Panc1 (cell line): ENCODE data around the gene WDR74. TPM values are rescaled to one million over a fixed set of nuclear protein-coding genes. Genes with fewer than 3 reads are reported as not detected.

ENCODE experiments used
- ATAC-seq: fragments of 200-7000 bp; cut with Tn5 transposase; 2 replicates; pipeline ENCODE4 v1.9.1; 2020; ENCODE audit warnings: mild to moderate bottlenecking, moderate library complexity
- BruUV-seq: library from RNA; stranded (reverse); fragments of 400-500 nt; replicated peaks from 2 replicates; lab custom pipeline; 2021; lab: Mats Ljungman, UMichigan
- CTCF ChIA-PET: fragments of 300-600 bp; sonication (Branson Sonifier 250); formaldehyde crosslinking; loops from one replicate; lab custom pipeline; 2022; ENCODE audit warnings: antibody characterized with exemption; lab: Charles Lee
- POLR2A ChIA-PET: fragments of 300-600 bp; sonication (Branson Sonifier 250); formaldehyde crosslinking; loops from one replicate; lab custom pipeline; 2022; ENCODE audit warnings: antibody characterized with exemption; lab: Charles Lee
- DNase-seq: peaks from one replicate; pipeline ENCODE4 v3.0.0-alpha.2; 2010; ENCODE audit warnings: low read depth, low spot score
- H3K27ac ChIP-seq: 2 replicates; pipeline ENCODE4 v1.5.1; 2011; ENCODE audit warnings: mild to moderate bottlenecking, low read length, inconsistent platforms
- H3K27me3 ChIP-seq: fragments of 200-500 bp; sonication (Bioruptor generic); 2 replicates; pipeline ENCODE4 v1.6.0; 2014; ENCODE audit warnings: low read length, inconsistent platforms; ENCODE audit not compliant: control insufficient read depth, insufficient read depth
- H3K36me3 ChIP-seq: fragments of 200-500 bp; sonication (Bioruptor generic); 2 replicates; pipeline ENCODE4 v1.5.1; 2014; ENCODE audit warnings: inconsistent platforms, mild to moderate bottlenecking, low read length, moderate library complexity; ENCODE audit not compliant: control insufficient read depth, insufficient read depth
- H3K4me1 ChIP-seq: 2 replicates; pipeline ENCODE4 v1.5.1; 2011; ENCODE audit warnings: inconsistent platforms, mild to moderate bottlenecking, low read length, moderate library complexity; ENCODE audit not compliant: control insufficient read depth, insufficient read depth
- H3K4me3 ChIP-seq, 2 experiments: 2 replicates each; pipeline ENCODE4 v1.5.1; 2011 to 2012; ENCODE audit warnings: low read depth in 2 of 2, low read length in 2 of 2, mild to moderate bottlenecking in 2 of 2, inconsistent platforms in 1 of 2, moderate library complexity in 1 of 2
- H3K9me3 ChIP-seq: fragments of 200-500 bp; sonication (Bioruptor generic); 2 replicates; pipeline ENCODE4 v1.5.1; 2014; ENCODE audit warnings: low read depth, mild to moderate bottlenecking, inconsistent platforms, low read length, moderate library complexity; ENCODE audit not compliant: control insufficient read depth, insufficient read depth
- POLR2AphosphoS5 ChIP-seq: IDR thresholded peaks from 2 replicates; pipeline ENCODE4 v1.6.1; 2012; ENCODE audit warnings: mild to moderate bottlenecking, low read depth, low read length, moderate library complexity
- SIN3A ChIP-seq: IDR thresholded peaks from 2 replicates; pipeline ENCODE4 v1.6.1; 2012; ENCODE audit warnings: low read depth, mild to moderate bottlenecking, low read length, moderate library complexity, borderline replicate concordance; ENCODE audit not compliant: insufficient read depth
- in situ Hi-C: cut with HindIII; loops from 2 replicates; pipeline ENCODE4 v1.10.0; 2016; ENCODE audit warnings: low sequenced_read_pairs, low pct_unique_long_range_greater_than_20kb
- intact Hi-C: fragments of 100-400 bp; cut with micrococcal nuclease; formaldehyde crosslinking; loops from one replicate; pipeline ENCODE4 v1.10.0; 2022; ENCODE audit not compliant: unreplicated experiment
- total RNA-seq: library from RNA; stranded (reverse); gene quantifications from one replicate; pipeline ENCODE4 v1.2.1, GENCODE V29; 2021; ENCODE audit not compliant: unreplicated experiment
- TF ChIP-seq, protein P1 (sequence below): fragments of 450-650 bp; IDR thresholded peaks from 2 replicates; pipeline ENCODE4 v1.5.1; 2017; ENCODE audit warnings: mild to moderate bottlenecking
- TF ChIP-seq, protein P2 (sequence below), 2 experiments: IDR thresholded peaks; 2 replicates each; pipeline ENCODE4 v1.6.1; 2011 to 2012; ENCODE audit warnings: low read depth in 2 of 2, control low read depth in 1 of 2, low read length in 1 of 2, mild to moderate bottlenecking in 1 of 2, moderate library complexity in 1 of 2; ENCODE audit not compliant: insufficient read depth in 1 of 2

Gene WDR74
- total RNA-seq, 1 experiment from 2014 or later: 62.9 TPM

DNA sequence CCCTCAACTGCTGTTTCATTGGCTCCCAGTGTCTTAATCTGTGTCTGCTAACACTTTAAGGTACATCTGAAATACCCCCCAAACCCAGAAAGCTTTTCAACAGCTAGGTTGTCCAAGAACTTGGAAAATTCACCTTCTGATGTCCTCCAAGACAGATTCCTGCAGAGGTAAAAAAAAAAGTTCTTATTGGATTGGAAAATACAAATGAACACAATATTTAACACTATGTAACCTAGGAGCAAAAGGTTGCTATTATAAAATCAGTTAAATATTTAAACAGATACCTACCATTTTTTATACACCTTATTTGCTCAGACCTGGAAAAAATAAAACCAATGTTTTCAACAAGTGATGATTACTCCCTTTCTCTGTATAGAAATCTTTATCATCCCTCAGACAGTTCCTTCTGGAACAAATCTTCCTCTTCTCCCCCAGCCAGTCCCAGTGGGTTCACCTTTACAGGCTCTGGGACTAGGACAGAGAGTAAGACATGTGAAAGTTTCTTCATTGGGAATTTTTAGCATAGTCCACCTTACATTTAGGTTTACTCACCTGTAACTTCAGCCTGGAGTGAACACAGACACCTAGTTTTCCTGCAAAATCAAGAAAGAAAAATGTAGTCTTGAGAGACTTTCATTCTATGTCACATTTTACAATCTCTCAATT lies 13.3 kb upstream of the WDR74 start:
- ChIA-PET POLR2A (interaction anchor here (3.5 kb wide), 1 partner anchor 12 kb away, joined by 19 read pairs; no protein-coding TSS in a partner anchor), CTCF (no interaction called here)
- ATAC-seq: no peak
- Histone ChIP-seq H3K27ac (peak overlapping the region; percentile 99), H3K27me3 (no peaks in the 10 kb centered on the region), H3K36me3 (peaks cover 31% of the 10 kb centered on the region), H3K9me3 (no peaks in the 10 kb centered on the region), H3K4me3 (peak overlapping the region; percentile 71 to 99), H3K4me1 (peaks cover 33% of the 10 kb centered on the region)
- DNase-seq: no peak
- no TSS peak for BruUV-seq
- intact Hi-C loops: no loop called here
- in situ Hi-C loops: no loop called here
- TF ChIP-seq POLR2AphosphoS5 (0 out of 2 replicates have a peak, but pooled peaks have one; percentile 34), SIN3A (no peak)
- TF ChIP-seq, protein P1, sequence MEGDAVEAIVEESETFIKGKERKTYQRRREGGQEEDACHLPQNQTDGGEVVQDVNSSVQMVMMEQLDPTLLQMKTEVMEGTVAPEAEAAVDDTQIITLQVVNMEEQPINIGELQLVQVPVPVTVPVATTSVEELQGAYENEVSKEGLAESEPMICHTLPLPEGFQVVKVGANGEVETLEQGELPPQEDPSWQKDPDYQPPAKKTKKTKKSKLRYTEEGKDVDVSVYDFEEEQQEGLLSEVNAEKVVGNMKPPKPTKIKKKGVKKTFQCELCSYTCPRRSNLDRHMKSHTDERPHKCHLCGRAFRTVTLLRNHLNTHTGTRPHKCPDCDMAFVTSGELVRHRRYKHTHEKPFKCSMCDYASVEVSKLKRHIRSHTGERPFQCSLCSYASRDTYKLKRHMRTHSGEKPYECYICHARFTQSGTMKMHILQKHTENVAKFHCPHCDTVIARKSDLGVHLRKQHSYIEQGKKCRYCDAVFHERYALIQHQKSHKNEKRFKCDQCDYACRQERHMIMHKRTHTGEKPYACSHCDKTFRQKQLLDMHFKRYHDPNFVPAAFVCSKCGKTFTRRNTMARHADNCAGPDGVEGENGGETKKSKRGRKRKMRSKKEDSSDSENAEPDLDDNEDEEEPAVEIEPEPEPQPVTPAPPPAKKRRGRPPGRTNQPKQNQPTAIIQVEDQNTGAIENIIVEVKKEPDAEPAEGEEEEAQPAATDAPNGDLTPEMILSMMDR: no peak

DNA sequence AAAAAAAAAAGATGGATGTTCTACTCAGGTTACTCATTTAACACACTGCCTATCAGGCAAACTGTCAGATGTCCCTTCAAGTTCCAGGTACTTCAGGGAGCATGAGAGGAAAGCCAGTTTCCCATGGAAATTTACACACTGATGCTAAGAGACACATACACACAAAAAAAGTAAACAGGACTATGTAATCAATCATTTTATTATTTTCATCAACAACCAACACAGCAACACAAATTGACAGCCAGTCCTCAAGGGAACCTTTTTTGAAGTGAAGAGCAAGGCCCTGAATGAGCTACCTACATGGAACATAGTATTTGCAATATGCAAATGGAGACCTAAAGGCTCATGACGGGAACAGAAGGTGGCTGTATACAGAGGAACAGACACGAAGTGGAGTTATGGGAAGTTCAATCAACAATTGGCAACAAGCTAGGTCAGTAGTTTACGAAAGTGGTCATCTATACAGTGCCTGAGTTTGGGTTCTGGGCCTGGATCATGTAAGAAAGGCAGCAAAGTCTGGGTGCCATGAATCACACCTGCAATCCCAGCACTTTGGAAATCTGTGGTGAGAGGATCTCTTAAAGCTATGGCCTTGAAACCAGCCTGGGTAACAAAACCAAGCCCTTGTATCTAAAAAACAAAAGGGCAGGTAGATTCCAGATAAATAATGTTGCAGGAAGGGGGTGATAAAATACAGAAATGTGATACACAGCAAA lies 12.6 kb upstream of the WDR74 start:
- intact Hi-C loops: no loop called here
- Histone ChIP-seq H3K4me3 (peak overlapping the region in 1 of 2 experiments; percentile 12; a peak in 1 of 4 replicates), H3K27ac (peak overlapping the region; percentile 37; the same call in 1 of the 2 replicates), H3K27me3 (no peaks in the 10 kb centered on the region), H3K4me1 (peaks cover 27% of the 10 kb centered on the region), H3K9me3 (no peaks in the 10 kb centered on the region), H3K36me3 (peaks cover 31% of the 10 kb centered on the region)
- 0 out of 2 replicates have a peak, but pooled peaks have one; percentile 33 for TF ChIP-seq POLR2AphosphoS5
- TF ChIP-seq, protein P2, sequence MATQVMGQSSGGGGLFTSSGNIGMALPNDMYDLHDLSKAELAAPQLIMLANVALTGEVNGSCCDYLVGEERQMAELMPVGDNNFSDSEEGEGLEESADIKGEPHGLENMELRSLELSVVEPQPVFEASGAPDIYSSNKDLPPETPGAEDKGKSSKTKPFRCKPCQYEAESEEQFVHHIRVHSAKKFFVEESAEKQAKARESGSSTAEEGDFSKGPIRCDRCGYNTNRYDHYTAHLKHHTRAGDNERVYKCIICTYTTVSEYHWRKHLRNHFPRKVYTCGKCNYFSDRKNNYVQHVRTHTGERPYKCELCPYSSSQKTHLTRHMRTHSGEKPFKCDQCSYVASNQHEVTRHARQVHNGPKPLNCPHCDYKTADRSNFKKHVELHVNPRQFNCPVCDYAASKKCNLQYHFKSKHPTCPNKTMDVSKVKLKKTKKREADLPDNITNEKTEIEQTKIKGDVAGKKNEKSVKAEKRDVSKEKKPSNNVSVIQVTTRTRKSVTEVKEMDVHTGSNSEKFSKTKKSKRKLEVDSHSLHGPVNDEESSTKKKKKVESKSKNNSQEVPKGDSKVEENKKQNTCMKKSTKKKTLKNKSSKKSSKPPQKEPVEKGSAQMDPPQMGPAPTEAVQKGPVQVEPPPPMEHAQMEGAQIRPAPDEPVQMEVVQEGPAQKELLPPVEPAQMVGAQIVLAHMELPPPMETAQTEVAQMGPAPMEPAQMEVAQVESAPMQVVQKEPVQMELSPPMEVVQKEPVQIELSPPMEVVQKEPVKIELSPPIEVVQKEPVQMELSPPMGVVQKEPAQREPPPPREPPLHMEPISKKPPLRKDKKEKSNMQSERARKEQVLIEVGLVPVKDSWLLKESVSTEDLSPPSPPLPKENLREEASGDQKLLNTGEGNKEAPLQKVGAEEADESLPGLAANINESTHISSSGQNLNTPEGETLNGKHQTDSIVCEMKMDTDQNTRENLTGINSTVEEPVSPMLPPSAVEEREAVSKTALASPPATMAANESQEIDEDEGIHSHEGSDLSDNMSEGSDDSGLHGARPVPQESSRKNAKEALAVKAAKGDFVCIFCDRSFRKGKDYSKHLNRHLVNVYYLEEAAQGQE (IDR thresholded peaks at IDR 0.05; ENCODE audit: insufficient read depth in 1 of 2, low read depth in 2 of 2, low read length in 1 of 2): no peak; a peak in 1 of 4 replicates
- no TSS peak for BruUV-seq
- no peak for DNase-seq
- ATAC-seq: no peak
- POLR2A ChIA-PET: interaction anchor here (0.9 to 3.5 kb wide), 2 partner anchors 11 to 98 kb away, joined by 3 to 19 read pairs; partner anchors contain the start of gene ZBTB3
- in situ Hi-C loops: no loop called here
- CTCF ChIA-PET: interaction anchor here (0.7 kb wide), 1 partner anchor 14 kb away, joined by 4 read pairs; no protein-coding TSS in a partner anchor
